ENCODE data around the gene DAGLB. TPM values are rescaled to one million over a fixed set of nuclear protein-coding genes. Genes with fewer than 3 reads are reported as not detected.

DAGLB gene
- total and polyA plus RNA-seq, 3 donors from 2014 or later: 14.3 to 29.6 (median 18.9) TPM

DNA sequence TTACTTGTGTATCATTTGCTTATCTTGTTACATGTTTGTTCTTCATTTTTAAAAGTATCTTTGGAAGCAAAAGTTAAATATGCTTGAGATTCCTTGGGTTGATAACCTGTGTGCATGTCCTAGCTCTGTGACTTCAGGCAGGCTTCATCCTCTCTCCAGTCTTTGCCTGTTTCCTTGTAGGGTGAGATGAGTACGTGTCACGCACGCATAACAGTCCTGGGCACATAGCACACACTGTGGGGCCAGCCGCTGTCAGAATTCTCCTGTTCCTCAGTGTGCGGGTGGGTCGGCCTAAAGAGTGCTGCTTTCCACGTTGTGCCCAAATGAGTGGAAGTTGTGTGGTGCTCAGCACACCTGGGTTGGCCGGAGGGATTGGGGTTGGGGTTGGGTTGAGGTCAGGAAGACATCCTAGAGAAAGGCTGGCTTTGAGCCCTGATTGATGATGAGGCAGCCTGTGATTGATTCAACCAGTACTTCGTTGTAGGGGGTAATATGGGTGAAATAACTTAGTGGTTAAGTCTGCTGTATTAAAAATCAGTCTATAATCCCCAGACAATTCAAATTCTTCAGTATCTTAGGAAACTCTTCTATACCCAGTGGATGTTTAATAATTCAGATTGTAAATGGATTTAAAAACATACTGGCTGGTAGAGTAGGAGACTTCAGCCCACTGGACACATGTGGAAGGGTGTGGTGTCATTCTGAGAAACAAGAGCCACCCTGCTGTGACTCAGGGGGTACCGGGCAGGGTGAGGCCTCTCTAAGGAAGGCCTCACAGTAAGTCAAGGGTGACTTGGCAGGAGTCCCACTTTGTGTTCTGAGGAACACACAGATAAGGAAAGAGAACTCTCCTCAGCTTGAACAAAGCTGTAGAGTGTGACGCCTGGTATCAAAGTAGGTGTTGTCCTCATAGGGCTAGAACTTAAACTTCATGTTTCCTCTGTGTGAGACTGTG, 54.8 kb downstream of the DAGLB start:
- Histone ChIP-seq H3K27ac (peak overlapping the region; percentile 47 to 80), H3K36me3 (ENCODE audit: low read depth, missing control alignments) (no peaks in the 10 kb centered on the region), H3K9me3 (no peaks in the 10 kb centered on the region), H3K4me1 (peaks cover 35% of the 10 kb centered on the region), H3K27me3 (no peaks in the 10 kb centered on the region), H3K4me3 (no peak overlapping the region)
- intact Hi-C loops (cut with DNase I; ENCODE audit: low total_unique reads): no loop called here
- DNase-seq: peak; percentile 91
- no peak for TF ChIP-seq POLR2A (IDR thresholded peaks at IDR 0.05)
- TF ChIP-seq, protein P1, sequence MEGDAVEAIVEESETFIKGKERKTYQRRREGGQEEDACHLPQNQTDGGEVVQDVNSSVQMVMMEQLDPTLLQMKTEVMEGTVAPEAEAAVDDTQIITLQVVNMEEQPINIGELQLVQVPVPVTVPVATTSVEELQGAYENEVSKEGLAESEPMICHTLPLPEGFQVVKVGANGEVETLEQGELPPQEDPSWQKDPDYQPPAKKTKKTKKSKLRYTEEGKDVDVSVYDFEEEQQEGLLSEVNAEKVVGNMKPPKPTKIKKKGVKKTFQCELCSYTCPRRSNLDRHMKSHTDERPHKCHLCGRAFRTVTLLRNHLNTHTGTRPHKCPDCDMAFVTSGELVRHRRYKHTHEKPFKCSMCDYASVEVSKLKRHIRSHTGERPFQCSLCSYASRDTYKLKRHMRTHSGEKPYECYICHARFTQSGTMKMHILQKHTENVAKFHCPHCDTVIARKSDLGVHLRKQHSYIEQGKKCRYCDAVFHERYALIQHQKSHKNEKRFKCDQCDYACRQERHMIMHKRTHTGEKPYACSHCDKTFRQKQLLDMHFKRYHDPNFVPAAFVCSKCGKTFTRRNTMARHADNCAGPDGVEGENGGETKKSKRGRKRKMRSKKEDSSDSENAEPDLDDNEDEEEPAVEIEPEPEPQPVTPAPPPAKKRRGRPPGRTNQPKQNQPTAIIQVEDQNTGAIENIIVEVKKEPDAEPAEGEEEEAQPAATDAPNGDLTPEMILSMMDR (IDR thresholded peaks at IDR 0.05): no peak
- 55 to 59% methylated on average over 11 of the region's 11 CpGs for WGBS, 2 donors

DNA sequence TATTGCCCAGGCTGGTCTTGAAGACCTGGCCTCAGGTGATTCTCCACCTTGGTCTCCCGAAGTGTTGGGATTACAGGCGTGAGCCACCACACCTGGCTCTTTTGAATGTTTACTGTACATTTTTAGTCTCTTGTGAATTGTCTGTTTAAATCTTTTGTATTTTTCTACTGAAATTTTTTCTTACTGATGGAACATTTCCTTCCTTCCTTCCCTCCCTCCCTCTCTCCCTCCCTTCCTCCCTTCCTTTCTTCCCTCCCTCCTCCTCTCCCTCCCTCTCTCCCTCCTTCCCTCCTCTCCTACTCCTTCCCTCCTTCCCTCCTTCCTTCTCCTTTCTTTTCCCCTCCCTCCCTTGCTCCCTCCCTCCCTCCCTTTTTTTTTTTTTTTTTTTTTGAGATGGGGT, 58.0 kb downstream of the DAGLB start:
- TF ChIP-seq POLR2A (IDR thresholded peaks at IDR 0.05): no peak
- TF ChIP-seq, protein P1 (IDR thresholded peaks at IDR 0.05): no peak
- 93 to 97% methylated on average over 2 of the region's 2 CpGs for WGBS, 2 donors
- Histone ChIP-seq H3K9me3 (no peaks in the 10 kb centered on the region), H3K27ac (no peak overlapping the region), H3K4me1 (peaks cover 40% of the 10 kb centered on the region), H3K4me3 (no peak overlapping the region), H3K27me3 (no peaks in the 10 kb centered on the region), H3K36me3 (ENCODE audit: low read depth, missing control alignments) (no peaks in the 10 kb centered on the region)
- intact Hi-C loops (cut with DNase I; ENCODE audit: low total_unique reads): no loop called here
- no peak for DNase-seq

DNA sequence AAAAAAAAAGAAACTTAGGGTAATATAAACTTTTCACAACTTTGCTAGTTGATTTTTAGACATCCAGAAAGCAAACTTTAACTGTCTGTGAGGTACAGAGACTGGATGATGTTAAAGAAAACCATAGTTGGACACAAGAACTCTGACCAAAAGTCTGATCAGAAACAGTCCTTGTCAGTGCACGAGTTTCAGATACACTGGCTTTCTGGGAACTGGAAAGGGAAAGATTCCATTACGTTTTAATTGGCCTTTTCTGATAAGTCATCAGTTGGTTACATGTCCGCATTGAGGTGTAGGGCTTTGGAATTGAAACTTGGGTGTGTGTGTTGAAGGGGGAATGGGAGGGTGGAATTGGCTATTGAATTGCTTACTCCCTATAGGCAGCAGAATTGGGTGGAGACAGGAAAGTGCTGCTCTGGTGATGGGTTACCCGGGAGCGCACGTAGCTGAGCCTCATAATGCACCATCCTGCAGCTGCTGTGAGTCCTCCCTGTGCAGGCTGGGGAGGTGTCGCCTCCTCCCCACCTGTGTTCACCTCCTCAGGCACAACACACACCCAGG, 59.9 kb downstream of the DAGLB start:
- DNase-seq: no peak
- intact Hi-C loops (cut with DNase I; ENCODE audit: low total_unique reads): no loop called here
- H3K4me1 ChIP-seq: peaks cover 32% of the 10 kb centered on the region
- no peak overlapping the region for H3K4me3 ChIP-seq
- no peak for TF ChIP-seq POLR2A (IDR thresholded peaks at IDR 0.05)
- TF ChIP-seq, protein P1 (IDR thresholded peaks at IDR 0.05): no peak
- H3K9me3 ChIP-seq: no peaks in the 10 kb centered on the region
- no peaks in the 10 kb centered on the region for H3K27me3 ChIP-seq
- no peaks in the 10 kb centered on the region for H3K36me3 ChIP-seq (ENCODE audit: low read depth, missing control alignments)
- WGBS, 2 donors: 81 to 85% methylated on average over 7 of the region's 7 CpGs
- no peak overlapping the region for H3K27ac ChIP-seq

DNA sequence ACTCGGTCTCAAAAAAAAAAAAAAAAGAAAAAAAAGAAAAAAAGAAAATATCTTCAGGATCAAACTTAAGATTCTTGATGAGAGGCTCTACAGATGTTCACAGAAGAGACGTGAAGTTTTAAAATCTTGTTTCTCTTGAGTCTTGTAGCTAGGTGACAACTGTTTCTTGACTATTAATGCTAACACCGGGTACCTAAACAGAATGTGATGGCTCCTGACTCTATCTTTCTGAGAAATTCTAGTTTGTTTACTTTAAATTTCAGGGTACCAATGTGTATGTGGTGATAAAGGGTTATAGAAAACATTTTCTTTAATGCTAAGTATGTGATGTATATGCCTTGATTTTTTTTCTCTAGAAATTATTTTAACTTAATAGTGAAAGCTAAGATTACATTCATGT, 61.0 kb downstream of the DAGLB start:
- Histone ChIP-seq H3K27ac (no peak overlapping the region), H3K36me3 (ENCODE audit: low read depth, missing control alignments) (no peaks in the 10 kb centered on the region), H3K9me3 (no peaks in the 10 kb centered on the region), H3K27me3 (no peaks in the 10 kb centered on the region), H3K4me3 (no peak overlapping the region), H3K4me1 (peaks cover 25% of the 10 kb centered on the region)
- no peak for DNase-seq
- intact Hi-C loops (cut with DNase I; ENCODE audit: low total_unique reads): no loop called here
- 81 to 93% methylated on average over 3 of the region's 3 CpGs for WGBS, 2 donors
- TF ChIP-seq, protein P1 (IDR thresholded peaks at IDR 0.05): no peak
- TF ChIP-seq POLR2A (IDR thresholded peaks at IDR 0.05): no peak

All from testis (tissue), 3 donors.